HG03039 (cell line): ENCODE data around the gene PLXND1.
A peak's percentile ranks its signal among the peaks of the same experiment; 100 is the strongest.

ENCODE experiments used
- ATAC-seq: cut with Tn5 transposase; IDR thresholded peaks from one replicate; pipeline ENCODE4 v1.9.1; 2021; ENCODE audit warnings: mild to moderate bottlenecking, moderate library complexity; ENCODE audit not compliant: unreplicated experiment

Gene PLXND1

DNA sequence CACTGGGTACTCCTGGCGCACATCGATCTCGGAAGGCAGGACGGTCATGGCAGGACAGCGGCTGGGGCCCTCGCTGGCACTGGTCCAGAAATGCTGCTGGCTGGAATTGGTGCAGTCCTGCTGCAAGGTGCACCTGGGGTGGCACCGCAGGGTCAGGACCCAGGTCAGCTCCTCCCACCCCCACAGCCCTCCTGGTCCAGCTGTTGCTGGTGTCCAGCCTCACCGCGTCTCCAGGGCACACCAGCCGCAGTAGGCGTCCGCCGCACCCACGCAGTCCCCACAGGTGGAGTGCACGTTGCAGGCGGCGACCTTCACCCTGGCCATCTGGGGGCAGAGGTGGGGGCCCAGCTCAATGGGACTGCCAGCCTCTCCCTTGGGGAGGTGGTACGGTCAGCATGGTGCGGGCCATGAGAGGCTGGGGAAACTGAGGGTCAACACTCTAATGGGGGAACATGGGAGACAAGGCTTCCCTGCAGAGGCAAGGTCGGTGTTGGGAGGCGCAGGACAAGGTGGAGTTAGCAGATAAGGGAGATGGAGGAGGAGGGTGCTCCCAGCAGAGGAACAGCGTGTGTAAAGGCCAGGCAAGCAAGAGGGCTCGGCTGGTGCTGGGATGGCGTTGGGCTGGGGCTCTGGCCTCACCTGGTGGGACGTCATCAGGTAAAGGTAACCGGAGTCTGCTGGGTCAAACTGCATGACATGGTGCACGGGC is 20.4 kb downstream of the PLXND1 start:
- ATAC-seq, result no peak

DNA sequence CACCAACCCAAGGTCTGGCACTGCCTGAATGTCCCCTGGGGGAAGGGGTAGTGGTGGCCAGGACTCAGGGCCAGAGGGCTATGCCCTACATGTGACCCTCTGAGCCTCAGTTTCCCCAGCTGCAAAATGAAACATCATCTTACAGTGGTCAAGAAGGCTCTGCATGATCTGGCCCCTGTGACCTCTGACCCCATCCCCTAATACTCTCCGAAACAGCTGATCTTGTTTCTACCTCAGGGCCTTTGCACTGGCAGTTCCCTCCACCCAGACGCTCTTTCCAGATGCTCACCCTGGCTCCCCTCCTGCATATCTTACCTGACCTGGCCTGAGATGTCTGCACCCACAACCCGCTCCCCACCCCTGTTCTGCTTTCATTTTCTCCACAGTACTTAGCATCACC is 21.8 kb downstream of the PLXND1 start:
- no peak for ATAC-seq

DNA sequence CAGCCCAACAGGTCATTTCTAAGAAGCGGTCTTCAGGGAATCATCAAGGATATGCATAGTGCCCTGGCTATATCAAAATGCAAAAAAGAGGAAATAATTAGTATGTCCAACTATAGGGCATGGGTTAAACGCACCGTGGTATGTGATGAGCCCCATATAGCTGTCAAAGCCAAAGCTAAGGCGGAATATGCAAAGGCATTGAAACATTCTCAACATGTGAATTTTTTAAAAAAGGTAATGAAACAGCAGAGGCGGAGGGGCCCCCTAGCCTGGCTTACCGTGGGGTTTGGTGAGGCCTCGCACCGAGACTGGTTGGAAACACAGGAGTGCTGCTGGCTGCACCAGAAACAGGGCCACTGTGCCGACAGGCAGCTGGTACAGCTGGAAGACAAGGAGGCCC is 23.2 kb downstream of the PLXND1 start:
- ATAC-seq, result no peak

DNA sequence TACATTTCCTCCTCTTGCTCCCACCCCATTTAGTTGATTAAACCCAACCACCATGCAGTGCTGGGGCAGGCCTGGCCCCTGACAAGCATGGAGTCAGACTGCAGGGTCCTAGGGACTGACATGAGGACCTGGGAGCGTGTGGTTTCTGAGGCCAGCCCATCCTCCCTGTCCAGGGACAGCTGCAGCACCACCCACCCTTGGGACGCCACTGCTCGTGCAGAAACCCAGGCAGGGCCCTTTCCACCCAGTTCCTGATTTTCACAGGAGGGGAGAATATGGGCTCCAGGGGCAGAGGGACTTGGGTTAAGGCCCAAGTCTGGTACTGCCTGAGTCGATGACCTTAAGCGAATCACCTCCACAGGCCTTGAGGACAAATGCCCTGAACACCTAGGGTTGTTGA is 23.7 kb downstream of the PLXND1 start:
- no peak for ATAC-seq

DNA sequence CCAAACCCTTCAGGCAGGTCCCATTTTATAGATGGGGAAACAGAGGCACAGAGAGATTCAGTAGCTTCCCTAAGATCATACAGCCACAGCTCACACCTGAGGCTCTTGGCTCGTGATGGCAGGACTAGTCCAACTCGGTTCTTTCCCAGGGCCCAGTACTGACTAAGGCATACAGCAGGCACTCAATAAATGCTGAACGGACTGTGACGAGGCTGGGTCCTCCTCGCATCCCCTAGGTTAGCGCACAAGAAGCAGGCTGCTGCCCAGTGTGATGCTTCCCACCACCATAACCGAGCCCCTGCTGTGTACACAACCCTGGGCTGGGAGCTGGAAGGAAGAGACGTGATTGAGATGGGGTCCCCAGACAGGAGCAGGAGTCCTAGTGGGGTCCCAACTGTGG is 24.9 kb downstream of the PLXND1 start:
- no peak for ATAC-seq

GRCh38 chr3:129579991-129580390 is 26.5 kb downstream of the PLXND1 start:
- no peak for ATAC-seq

- ATAC-seq, result peak; percentile 46
Measured at GRCh38 chr3:129577925-129578786, 28.3 kb downstream of the PLXND1 start.

DNA sequence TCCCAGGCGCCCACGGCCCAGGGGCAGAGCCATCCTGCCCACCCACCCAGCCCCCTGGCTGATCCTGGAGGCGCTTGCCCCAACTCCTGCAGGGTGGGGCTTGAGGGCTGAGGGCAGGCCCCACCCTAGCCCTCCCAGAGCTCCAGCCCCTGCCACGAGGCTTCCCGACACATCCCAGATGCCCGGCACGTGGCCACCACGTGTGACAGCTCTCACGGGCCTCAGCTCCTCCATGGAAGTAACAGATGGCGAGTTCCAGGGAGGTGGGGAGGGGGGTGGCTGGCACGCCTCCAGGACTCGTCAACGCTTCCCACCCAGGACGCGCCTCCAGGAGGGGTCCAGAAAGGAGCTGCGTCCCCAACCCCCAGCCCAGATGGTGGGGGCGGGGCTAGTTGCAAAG is 29.1 kb downstream of the PLXND1 start:
- ATAC-seq, result no peak

DNA sequence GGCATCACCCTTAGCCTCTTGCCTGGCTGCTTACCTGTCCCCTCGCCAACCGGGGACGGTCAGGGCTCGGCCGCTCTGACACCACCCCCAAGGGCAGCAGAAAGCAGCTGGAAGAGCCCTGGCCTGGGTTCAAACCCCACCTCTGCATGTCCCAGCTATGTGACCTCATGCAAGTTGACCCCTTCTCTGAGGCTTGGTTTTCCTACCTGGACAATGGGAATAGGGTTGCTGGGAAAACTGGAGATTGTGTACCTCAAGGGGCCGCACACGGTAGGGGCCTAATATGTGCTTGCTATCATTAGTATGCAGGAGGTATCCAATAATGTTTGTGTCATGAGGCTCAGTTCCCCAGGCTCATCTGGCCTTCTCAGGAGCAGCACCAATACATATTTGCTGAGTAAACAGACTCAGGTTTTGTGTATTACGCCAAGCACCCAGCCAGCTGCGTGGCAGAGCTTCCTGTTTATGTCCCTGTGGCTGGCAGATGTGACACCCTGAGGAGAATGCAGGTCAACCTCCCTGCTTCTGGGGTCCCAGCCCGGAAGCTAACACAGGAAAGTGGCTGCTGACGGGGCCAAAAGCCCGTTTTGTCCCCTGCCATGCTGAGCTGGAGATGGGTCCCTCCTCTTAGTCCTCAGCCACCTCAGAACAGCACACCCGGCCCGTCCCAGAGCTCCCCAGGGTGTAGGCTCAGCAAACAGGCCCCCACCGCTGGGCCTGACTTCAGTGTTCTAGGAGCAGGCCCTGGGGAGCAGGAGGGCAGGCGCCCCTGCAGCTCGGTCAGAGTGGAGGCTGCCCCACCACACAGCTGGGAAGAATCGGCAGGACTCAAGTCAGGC is 29.7 kb downstream of the PLXND1 start:
- ATAC-seq, result no peak

DNA sequence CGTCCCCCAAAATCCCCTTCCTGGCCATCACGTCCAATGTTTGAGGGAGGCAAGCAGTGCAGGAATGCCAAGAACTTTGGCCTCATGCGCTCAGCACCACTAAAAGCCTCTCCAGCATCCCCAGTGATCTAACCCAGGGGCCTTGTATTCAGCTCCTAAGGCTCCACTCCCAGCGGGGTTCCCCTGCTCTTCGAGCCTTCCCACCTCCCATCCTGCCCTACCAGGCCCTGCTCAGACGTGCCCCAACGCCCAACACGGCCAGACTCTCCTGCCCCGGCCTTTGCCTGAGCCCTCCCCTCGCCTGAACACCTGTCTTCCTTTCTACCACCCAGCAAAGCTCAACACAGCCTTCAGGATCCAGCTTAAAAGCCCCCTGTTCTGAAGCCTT is 30.5 kb downstream of the PLXND1 start:
- no peak for ATAC-seq

DNA sequence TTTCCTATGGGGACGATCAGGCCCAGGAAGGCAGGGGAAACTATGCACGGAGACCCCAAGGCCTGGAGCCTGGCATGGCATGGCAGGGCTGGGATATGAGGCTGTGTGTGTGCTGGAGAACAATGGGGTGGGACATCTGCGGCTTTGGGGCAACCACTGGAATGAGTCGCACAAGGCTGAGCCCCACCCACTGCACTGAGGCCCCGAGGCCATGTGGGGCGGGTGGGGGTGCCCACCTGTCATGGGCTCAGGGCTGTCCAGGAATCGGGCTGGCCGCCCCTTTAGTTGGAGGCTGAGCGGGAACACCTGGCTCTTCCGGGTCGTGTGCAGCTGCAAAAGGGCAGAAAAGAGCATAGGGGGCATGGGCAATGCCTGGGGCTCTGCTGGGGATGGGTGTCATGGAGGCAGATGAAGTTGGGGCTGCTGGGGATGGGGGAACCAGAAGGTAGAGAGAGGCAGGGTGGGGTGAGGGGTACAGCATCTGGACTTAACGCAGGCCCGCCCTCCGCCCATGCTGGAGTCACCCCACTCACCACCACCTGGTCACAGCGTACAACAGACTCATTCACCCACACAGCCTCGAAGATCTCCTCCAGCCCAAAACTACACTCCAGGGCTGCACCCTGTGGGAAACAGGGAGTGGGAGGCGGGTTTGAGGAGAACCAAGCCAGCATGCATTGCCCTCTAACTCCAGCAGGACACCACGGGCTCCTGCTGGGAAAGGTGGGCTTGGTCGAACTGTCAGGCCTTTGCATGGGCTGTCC is 31.1 kb downstream of the PLXND1 start:
- no peak for ATAC-seq

GRCh38 chr3:129574206-129574605 is 32.3 kb downstream of the PLXND1 start:
- no peak for ATAC-seq

GRCh38 chr3:129573493-129573892 is 33.0 kb downstream of the PLXND1 start:
- ATAC-seq, result no peak

DNA sequence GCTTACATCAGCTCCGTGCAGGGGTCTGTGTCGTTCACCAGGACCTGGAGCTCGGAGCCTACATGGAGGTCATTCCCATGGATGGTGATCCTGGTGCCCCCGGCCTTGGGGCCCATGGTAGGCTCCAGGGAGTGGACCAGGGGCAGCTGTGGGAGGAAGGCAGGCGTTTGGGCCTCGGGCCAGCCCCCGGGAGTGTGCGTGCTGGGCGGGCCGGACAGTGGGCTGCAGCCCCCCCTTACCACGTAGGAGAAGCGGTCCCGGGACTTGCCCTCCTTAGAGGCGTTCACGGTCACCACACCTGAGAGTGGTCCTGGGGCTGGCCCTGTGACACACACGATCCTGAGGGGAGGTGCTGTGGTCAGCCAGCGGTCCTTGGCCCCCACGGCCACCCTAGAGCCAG is 33.9 kb downstream of the PLXND1 start:
- ATAC-seq, result no peak

- no peak for ATAC-seq
Measured at GRCh38 chr3:129571605-129572547, 34.6 kb downstream of the PLXND1 start.

GRCh38 chr3:129569856-129570255 is 36.6 kb downstream of the PLXND1 start:
- no peak for ATAC-seq

- no peak for ATAC-seq
Measured at GRCh38 chr3:129567939-129568338, 38.5 kb downstream of the PLXND1 start.

DNA sequence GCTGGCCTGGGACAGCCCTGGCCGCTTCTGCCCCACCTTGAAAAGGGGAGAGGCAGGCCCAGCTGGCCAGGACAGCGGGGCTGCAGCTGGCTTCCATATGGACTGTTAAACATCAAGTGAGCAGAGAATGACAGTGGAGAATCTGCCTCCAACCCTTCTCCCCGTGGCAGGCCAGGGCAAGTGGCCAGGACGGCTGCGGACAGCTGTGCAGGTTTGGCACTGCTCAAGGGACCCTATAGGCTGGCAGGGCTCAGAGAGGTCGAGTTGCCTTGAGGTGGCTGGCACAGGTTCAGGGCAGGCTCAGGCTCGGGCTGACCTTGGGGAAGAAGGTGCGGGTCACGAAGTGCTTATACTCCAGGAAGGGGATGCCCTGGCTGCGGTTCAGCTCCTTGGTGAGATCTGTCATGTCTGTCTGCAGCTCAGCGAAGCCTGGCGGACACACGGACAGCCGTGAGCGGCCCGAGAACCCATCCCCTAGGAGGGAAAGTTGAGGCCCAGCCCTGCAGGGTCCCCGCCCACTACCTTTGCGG is 39.2 kb downstream of the PLXND1 start:
- ATAC-seq, result no peak

GRCh38 chr3:129565902-129566301 is 40.6 kb downstream of the PLXND1 start:
- ATAC-seq, result no peak
